Activated T-helper 1 cell treated with anti-CD3 and anti-CD28 coated beads, Interleukin-12 subunit alpha, Interleukin-12 subunit beta, Interleukin-2, Interleukin-4 antibody, amounts not matched to agents 30 ng/mL and 10 ng/mL and 1 ng/mL, durations not matched to agents 14 hours and 24 hours and 36 hours (primary cell): Measurements from ENCODE around the gene STRIP2. TPM values are rescaled to one million over a fixed set of nuclear protein-coding genes. Genes with fewer than 3 reads are reported as not detected.
"Not testable (repeated sequence)": the region's sequence is repeated elsewhere in the genome, so short reads cannot be mapped to it uniquely, and the experiment has no call there.

Source experiments
- DNase-seq: peaks from one replicate; pipeline ENCODE4 v3.0.0; 2021; ENCODE audit warnings: low spot score
- H3K27ac Mint-ChIP-seq: one replicate; pipeline ENCODE4 v1.8.0; 2021; ENCODE audit warnings: mild to moderate bottlenecking, mixed read lengths
- H3K27me3 Mint-ChIP-seq: one replicate; pipeline ENCODE4 v1.8.0; 2022; ENCODE audit warnings: mild to moderate bottlenecking, moderate library complexity, mixed read lengths; ENCODE audit not compliant: insufficient read depth
- H3K36me3 Mint-ChIP-seq: one replicate; pipeline ENCODE4 v1.8.0; 2021; ENCODE audit warnings: low read depth, mixed read lengths
- H3K4me1 Mint-ChIP-seq: one replicate; pipeline ENCODE4 v1.8.0; 2021; ENCODE audit warnings: low read depth, mixed read lengths
- H3K4me3 Mint-ChIP-seq: one replicate; pipeline ENCODE4 v1.8.0; 2021; ENCODE audit warnings: mild to moderate bottlenecking, moderate library complexity, mixed read lengths
- H3K9me3 Mint-ChIP-seq: one replicate; pipeline ENCODE4 v1.8.0; 2021; ENCODE audit warnings: mixed read lengths
- intact Hi-C: fragments of 100-400 bp; cut with micrococcal nuclease; formaldehyde crosslinking; loops from one replicate; pipeline ENCODE4 v1.15.1; 2024
- total RNA-seq: library from RNA; stranded (reverse); gene quantifications from 2 replicates; pipeline ENCODE4 v1.2.3, GENCODE V29; 2022

STRIP2 gene
- total RNA-seq, 1 donor from 2014 or later = 74.0 TPM

- H3K27me3 Mint-ChIP-seq = no peaks in the 10 kb centered on the region
- H3K4me1 Mint-ChIP-seq = peaks cover 19% of the 10 kb centered on the region
- intact Hi-C loops = loop anchor here (5.0 to 10.0 kb wide), 2 partner anchors 1078 to 1675 kb away; partner anchors contain the start of gene HILPDA
- DNase-seq = no peak
- H3K27ac Mint-ChIP-seq = peak overlapping the region; percentile 16
- H3K36me3 Mint-ChIP-seq = no peaks in the 10 kb centered on the region
- H3K4me3 Mint-ChIP-seq = no peak overlapping the region
- no peaks in the 10 kb centered on the region for H3K9me3 Mint-ChIP-seq
These were observed 98.1 kb downstream of the STRIP2 start for GRCh38 chr7:129532375-129532774.

GRCh38 chr7:129534558-129535274 is 100.5 kb downstream of the STRIP2 start:
- intact Hi-C loops = loop anchor here (5.0 to 10.0 kb wide), 2 partner anchors 1080 to 1677 kb away; partner anchors contain the start of gene HILPDA
- H3K36me3 Mint-ChIP-seq, H3K9me3 Mint-ChIP-seq: not testable (repeated sequence)

GRCh38 chr7:129535896-129536295 is 101.7 kb downstream of the STRIP2 start:
- intact Hi-C loops = loop anchor here (10.0 kb wide), 1 partner anchor 1081 kb away; the partner anchor contains the start of gene HILPDA
- Mint-ChIP-seq H3K4me3 (no peak overlapping the region), H3K4me1 (peaks cover 14% of the 10 kb centered on the region)

More at GRCh38 chr7:129534558-129535274, 100.5 kb downstream of the STRIP2 start:
- H3K4me1 Mint-ChIP-seq = peaks cover 19% of the 10 kb centered on the region
- H3K4me3 Mint-ChIP-seq, DNase-seq, H3K27ac Mint-ChIP-seq, H3K27me3 Mint-ChIP-seq: not testable (repeated sequence)

GRCh38 chr7:129536323-129536722 is 102.1 kb downstream of the STRIP2 start:
- intact Hi-C loops = loop anchor here (10.0 kb wide), 1 partner anchor 1082 kb away; the partner anchor contains the start of gene HILPDA
- DNase-seq = no peak
- H3K4me1 Mint-ChIP-seq = peaks cover 9% of the 10 kb centered on the region
- no peaks in the 10 kb centered on the region for H3K9me3 Mint-ChIP-seq
- H3K27me3 Mint-ChIP-seq = peaks cover 2% of the 10 kb centered on the region
- no peak overlapping the region for H3K4me3 Mint-ChIP-seq
- H3K27ac Mint-ChIP-seq = peak overlapping the region; percentile 27
- H3K36me3 Mint-ChIP-seq = no peaks in the 10 kb centered on the region

More at GRCh38 chr7:129535896-129536295, 101.7 kb downstream of the STRIP2 start:
- H3K27ac Mint-ChIP-seq = peak overlapping the region; percentile 27
- no peaks in the 10 kb centered on the region for H3K9me3 Mint-ChIP-seq
- peaks cover 2% of the 10 kb centered on the region for H3K27me3 Mint-ChIP-seq
- DNase-seq = no peak
- H3K36me3 Mint-ChIP-seq = no peaks in the 10 kb centered on the region

Other genes with a start within 250 kb of the STRIP2 start
- gene SMO, start 245.8 kb upstream of the STRIP2 start, total RNA-seq = 0.44 and 0.56 TPM in 2 replicates
- 14.1 and 15.5 TPM in 2 replicates for gene AHCYL2, start 209.4 kb upstream of the STRIP2 start, total RNA-seq
- gene SMKR1, start 68.1 kb downstream of the STRIP2 start, total RNA-seq = 4.8 and 5.7 TPM in 2 replicates
- gene NRF1, start 177.3 kb downstream of the STRIP2 start, total RNA-seq = 22.8 and 25.9 TPM in 2 replicates